Stimulated activated CD4-positive, alpha-beta T cell treated with anti-CD3 and anti-CD28 coated beads, Interleukin-4, amount 100 ng/mL, for 1 hour (primary cell): ENCODE data around the gene NUDT6.
"Not testable (repeated sequence)": the region's sequence is repeated elsewhere in the genome, so short reads cannot be mapped to it uniquely, and the experiment has no call there.

Source experiments
- DNase-seq: peaks from one replicate; pipeline ENCODE4 v3.0.0-alpha.2; 2020

Gene NUDT6

GRCh38 chr4:122873821-122874593, 48.4 kb downstream of the NUDT6 start:
- DNase-seq, result no peak

- DNase-seq, result no peak
Observed at GRCh38 chr4:122873146-122873545, 49.3 kb downstream of the NUDT6 start.

GRCh38 chr4:122868235-122868634, 54.2 kb downstream of the NUDT6 start:
- not testable (repeated sequence) for DNase-seq

- no peak for DNase-seq
Observed at GRCh38 chr4:122865425-122865824, 57.0 kb downstream of the NUDT6 start.

GRCh38 chr4:122863639-122864038, 58.8 kb downstream of the NUDT6 start:
- DNase-seq, result no peak

- DNase-seq, result no peak
Observed at GRCh38 chr4:122861172-122861943, 61.0 kb downstream of the NUDT6 start.

GRCh38 chr4:122858705-122859104, 63.7 kb downstream of the NUDT6 start:
- no peak for DNase-seq

GRCh38 chr4:122857160-122857559, 65.2 kb downstream of the NUDT6 start:
- no peak for DNase-seq

GRCh38 chr4:122855353-122855890, 67.0 kb downstream of the NUDT6 start:
- no peak for DNase-seq

- DNase-seq, result no peak
Observed at GRCh38 chr4:122854447-122855352, 67.7 kb downstream of the NUDT6 start.

GRCh38 chr4:122851568-122851967, 70.8 kb downstream of the NUDT6 start:
- DNase-seq, result no peak

- DNase-seq, result not testable (repeated sequence)
Observed at GRCh38 chr4:122849789-122850188, 72.6 kb downstream of the NUDT6 start.

- DNase-seq, result no peak
Observed at GRCh38 chr4:122847931-122848330, 74.5 kb downstream of the NUDT6 start.

- no peak for DNase-seq
Observed at GRCh38 chr4:122845760-122846159, 76.6 kb downstream of the NUDT6 start.

- no peak for DNase-seq
Observed at GRCh38 chr4:122845066-122845465, 77.3 kb downstream of the NUDT6 start.

- DNase-seq, result not testable (repeated sequence)
Observed at GRCh38 chr4:122844391-122844790, 78.0 kb downstream of the NUDT6 start.

GRCh38 chr4:122842984-122843531, 79.3 kb downstream of the NUDT6 start:
- no peak for DNase-seq
